Suppressor macrophage treated with lipopolysaccharide for 4 hours (primary cell): ENCODE measurements around the gene TGM2.

Experiments
- DNase-seq: peaks from one replicate; pipeline ENCODE4 v3.0.0-alpha.2; 2020

Gene TGM2

GRCh38 chr20:38084425-38084951 is 80.6 kb downstream of the TGM2 start:
- no peak for DNase-seq

DNA sequence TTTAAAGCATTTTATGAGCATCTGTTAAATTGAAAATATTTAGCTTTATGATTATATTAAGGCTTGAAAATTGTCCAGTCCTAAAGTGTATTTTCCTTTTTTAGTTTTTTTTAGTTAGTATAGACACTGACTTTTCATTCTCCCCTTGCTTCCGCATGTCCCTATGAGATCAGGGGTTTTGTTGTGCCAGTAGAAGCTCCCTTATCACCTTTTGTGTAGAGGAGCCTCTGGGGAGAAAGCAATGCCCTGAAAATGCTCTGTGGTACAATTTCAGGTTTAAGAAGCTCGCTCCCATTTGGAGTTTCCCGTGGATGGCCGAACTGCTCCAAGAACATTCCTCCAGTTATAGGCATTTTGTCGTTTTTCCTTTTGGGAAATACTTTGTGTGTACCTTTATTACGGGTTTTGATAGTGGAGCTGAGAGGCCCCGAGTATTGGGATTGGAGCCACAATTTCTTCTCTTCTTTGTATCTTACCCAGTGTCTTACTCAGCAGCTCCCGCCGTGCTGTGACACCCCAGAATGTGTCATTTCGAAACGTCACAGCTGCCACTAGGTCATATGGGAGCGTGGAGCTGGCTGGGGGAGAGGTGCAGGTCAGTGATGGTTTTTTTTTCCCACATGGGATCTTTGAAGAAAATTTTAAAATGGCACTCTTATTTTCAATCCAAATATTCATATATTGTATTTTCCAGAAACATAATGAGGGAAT is 81.6 kb downstream of the TGM2 start:
- DNase-seq, result peak; percentile 41

- DNase-seq, result no peak
Measured at GRCh38 chr20:38082894-38083293, 82.2 kb downstream of the TGM2 start.

- no peak for DNase-seq
Measured at GRCh38 chr20:38081575-38081974, 83.5 kb downstream of the TGM2 start.

DNA sequence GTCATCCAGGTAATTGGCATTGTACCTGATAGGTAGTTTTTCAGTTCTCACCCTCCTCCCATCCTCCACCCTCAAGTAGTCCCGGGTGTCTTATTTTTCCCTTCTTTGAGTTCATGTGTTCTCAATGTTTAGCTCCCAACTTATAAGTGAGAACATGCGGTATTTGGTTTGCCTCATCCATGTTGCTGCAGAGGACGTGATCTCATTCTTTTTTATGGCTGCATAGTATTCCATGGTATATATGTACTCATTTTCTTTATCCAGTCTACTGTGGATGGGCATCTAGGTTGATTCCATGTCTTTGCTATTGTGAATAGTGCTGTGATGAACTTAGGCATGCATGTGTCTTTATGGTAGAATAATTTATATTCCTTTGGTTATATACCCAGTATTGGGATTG is 85.7 kb downstream of the TGM2 start:
- no peak for DNase-seq

DNA sequence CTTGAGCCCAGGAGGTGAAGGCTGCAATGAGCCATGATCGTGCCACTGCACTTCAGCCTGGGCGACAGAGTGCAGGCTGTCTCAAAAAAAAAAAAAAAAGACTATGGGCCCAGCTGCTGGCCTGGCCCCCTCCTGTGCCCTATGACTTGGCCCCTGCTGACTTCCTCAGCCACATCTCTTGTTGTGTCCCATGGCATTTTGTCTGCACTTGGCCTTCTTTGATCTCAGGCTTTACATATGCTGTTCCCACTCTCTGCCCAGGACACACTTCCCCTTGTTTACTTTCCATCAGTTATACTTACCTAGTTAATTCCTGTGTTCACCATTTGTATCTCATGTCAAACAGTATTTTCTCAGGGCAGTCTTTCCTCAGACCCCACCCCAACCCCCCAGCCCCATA is 87.0 kb downstream of the TGM2 start:
- peak; percentile 50 for DNase-seq
